Testis (tissue), 2 donors: ENCODE measurements around the gene MTMR1.

Source experiments
- CTCF ChIP-seq, 3 experiments: fragments of 450-650 bp in 2 of 3; fragments of 200-600 bp in 1 of 3; sonication (generic) in 1 of 3; IDR thresholded peaks; one replicate each; pipeline ENCODE4 v1.5.1; 2016 to 2019; ENCODE audit warnings: antibody characterized with exemption in 3 of 3, mild to moderate bottlenecking in 2 of 3, moderate library complexity in 1 of 3
- POLR2A ChIP-seq: fragments of 450-650 bp; IDR thresholded peaks from one replicate; pipeline ENCODE4 v1.6.1; 2017; ENCODE audit warnings: antibody characterized with exemption, mild to moderate bottlenecking, moderate library complexity

GRCh38 chrX:150806827-150807226 is 113.6 kb downstream of the MTMR1 start:
- TF ChIP-seq CTCF (IDR thresholded peaks at IDR 0.05), result no peak
- TF ChIP-seq POLR2A, result no peak
